Fibroblast of upper back skin (primary cell): ENCODE data around the gene ABCD1.

Experiments
- DNase-seq: peaks from one replicate; pipeline ENCODE4 v3.0.0-alpha.2; 2013

Gene ABCD1

GRCh38 chrX:153775293-153776119 lies 50.9 kb downstream of the ABCD1 start:
- no peak for DNase-seq

GRCh38 chrX:153776120-153776599 lies 51.5 kb downstream of the ABCD1 start:
- no peak for DNase-seq

GRCh38 chrX:153776611-153777045 lies 52.0 kb downstream of the ABCD1 start:
- DNase-seq, result no peak

GRCh38 chrX:153777261-153778090 lies 52.8 kb downstream of the ABCD1 start:
- DNase-seq, result no peak

- DNase-seq, result no peak
Measured at GRCh38 chrX:153778181-153778580, 53.5 kb downstream of the ABCD1 start.

GRCh38 chrX:153778684-153779101 lies 54.0 kb downstream of the ABCD1 start:
- DNase-seq, result no peak

GRCh38 chrX:153779891-153780677 lies 55.4 kb downstream of the ABCD1 start:
- DNase-seq, result no peak

GRCh38 chrX:153780678-153781427 lies 56.2 kb downstream of the ABCD1 start, which contains the start of gene SRPK3:
Gene SRPK3, plus strand, starts transcription at chrX:153781041. Its CDS starts 46 bp downstream, at chrX:153781087.
- DNase-seq, result peak; percentile 20

GRCh38 chrX:153781428-153782047 lies 56.9 kb downstream of the ABCD1 start:
- no peak for DNase-seq

GRCh38 chrX:153782313-153782712 lies 57.7 kb downstream of the ABCD1 start:
- no peak for DNase-seq

- DNase-seq, result no peak
Measured at GRCh38 chrX:153782871-153783270, 58.2 kb downstream of the ABCD1 start.

- DNase-seq, result no peak
Measured at GRCh38 chrX:153783378-153784013, 58.8 kb downstream of the ABCD1 start.

- DNase-seq, result no peak
Measured at GRCh38 chrX:153784325-153784967, 59.8 kb downstream of the ABCD1 start.

GRCh38 chrX:153786669-153787068 lies 62.0 kb downstream of the ABCD1 start:
- DNase-seq, result no peak

GRCh38 chrX:153789654-153790053 lies 65.0 kb downstream of the ABCD1 start:
- no peak for DNase-seq

- no peak for DNase-seq
Measured at GRCh38 chrX:153791104-153791852, 66.6 kb downstream of the ABCD1 start.

- DNase-seq, result no peak
Measured at GRCh38 chrX:153792368-153792767, 67.7 kb downstream of the ABCD1 start.

- no peak for DNase-seq
Measured at GRCh38 chrX:153793291-153793690, 68.6 kb downstream of the ABCD1 start.
